Upper lobe of right lung (tissue), 1 donor: ENCODE data around the gene NLE1. TPM values are rescaled to one million over a fixed set of nuclear protein-coding genes. Genes with fewer than 3 reads are reported as not detected.

Experiments used
- ATAC-seq: fragments of 200-7000 bp; cut with Tn5 transposase; one replicate; pipeline ENCODE4 v1.9.1; 2020; ENCODE audit warnings: mild to moderate bottlenecking, moderate library complexity
- DNase-seq: peaks from one replicate; pipeline ENCODE4 v3.0.0-alpha.2; 2020
- H3K27ac ChIP-seq: fragments of 200-600 bp; one replicate; pipeline ENCODE4 v1.8.0; 2022
- H3K27me3 ChIP-seq: fragments of 200-600 bp; one replicate; pipeline ENCODE4 v1.8.0; 2022; ENCODE audit warnings: mild to moderate bottlenecking
- H3K36me3 ChIP-seq: fragments of 200-600 bp; one replicate; pipeline ENCODE4 v1.8.0; 2022
- H3K4me1 ChIP-seq: fragments of 200-600 bp; one replicate; pipeline ENCODE4 v1.8.0; 2022
- H3K4me3 ChIP-seq: fragments of 200-600 bp; one replicate; pipeline ENCODE4 v1.8.0; 2022; ENCODE audit warnings: mild to moderate bottlenecking
- H3K9me3 ChIP-seq: fragments of 200-600 bp; one replicate; pipeline ENCODE4 v1.8.0; 2022
- CTCF ChIP-seq: fragments of 200-600 bp; IDR thresholded peaks from one replicate; pipeline ENCODE4 v1.8.0; 2022; ENCODE audit warnings: antibody characterized with exemption
- intact Hi-C: fragments of 100-400 bp; cut with DNase I; formaldehyde crosslinking; loops from one replicate; pipeline ENCODE4 v1.11.0; 2022
- total RNA-seq: library from RNA; stranded (reverse); fragmentation: NEBNext Ultra II Directional; extraction: Animal tissue kit (Norgen Biotek cat#: 25700); gene quantifications from one replicate; pipeline ENCODE4 v1.2.1, GENCODE V29; 2021
- donor health status: DM: no; HTN: yes; CAD: no; lungs with severe emphysema.

The NLE1 gene
- total RNA-seq, 1 donor from 2014 or later, result 10.1 TPM

- Histone ChIP-seq H3K27ac (no peak overlapping the region), H3K4me1 (peaks cover 4% of the 10 kb centered on the region), H3K36me3 (no peaks in the 10 kb centered on the region), H3K4me3 (no peak overlapping the region), H3K9me3 (no peaks in the 10 kb centered on the region), H3K27me3 (no peaks in the 10 kb centered on the region)
- ATAC-seq (no peak), DNase-seq (no peak)
- TF ChIP-seq CTCF, result no peak
- intact Hi-C loops, result no loop called here
Measured at GRCh38 chr17:35086164-35086563, 55.9 kb downstream of the NLE1 start.

- H3K36me3 ChIP-seq, result no peaks in the 10 kb centered on the region
- H3K27ac ChIP-seq, result no peak overlapping the region
- ATAC-seq (no peak), DNase-seq (no peak)
- H3K4me3 ChIP-seq, result no peak overlapping the region
- no peaks in the 10 kb centered on the region for H3K27me3 ChIP-seq
- TF ChIP-seq CTCF, result no peak
- intact Hi-C loops, result no loop called here
- H3K9me3 ChIP-seq, result no peaks in the 10 kb centered on the region
- H3K4me1 ChIP-seq, result peaks cover 4% of the 10 kb centered on the region
Measured at GRCh38 chr17:35084987-35085386, 57.1 kb downstream of the NLE1 start.

GRCh38 chr17:35083071-35083470, 59.0 kb downstream of the NLE1 start:
- H3K4me1 ChIP-seq, result peaks cover 4% of the 10 kb centered on the region
- no peaks in the 10 kb centered on the region for H3K36me3 ChIP-seq
- intact Hi-C loops, result no loop called here
- no peak overlapping the region for H3K27ac ChIP-seq
- no peak for DNase-seq
- H3K9me3 ChIP-seq, result no peaks in the 10 kb centered on the region
- no peak for TF ChIP-seq CTCF
- ATAC-seq, result no peak
- no peak overlapping the region for H3K4me3 ChIP-seq
- H3K27me3 ChIP-seq, result no peaks in the 10 kb centered on the region

- Histone ChIP-seq H3K36me3 (no peaks in the 10 kb centered on the region), H3K27me3 (no peaks in the 10 kb centered on the region), H3K4me1 (peaks cover 3% of the 10 kb centered on the region), H3K9me3 (no peaks in the 10 kb centered on the region), H3K27ac (no peak overlapping the region), H3K4me3 (no peak overlapping the region)
- no peak for TF ChIP-seq CTCF
- no peak for ATAC-seq
- no peak for DNase-seq
- intact Hi-C loops, result no loop called here
Measured at GRCh38 chr17:35082073-35082657, 59.9 kb downstream of the NLE1 start.

- DNase-seq, result no peak
- H3K27ac ChIP-seq, result no peak overlapping the region
- no peaks in the 10 kb centered on the region for H3K9me3 ChIP-seq
- no peaks in the 10 kb centered on the region for H3K36me3 ChIP-seq
- intact Hi-C loops, result no loop called here
- H3K27me3 ChIP-seq, result no peaks in the 10 kb centered on the region
- no peak overlapping the region for H3K4me3 ChIP-seq
- ATAC-seq, result no peak
- H3K4me1 ChIP-seq, result no peaks in the 10 kb centered on the region
- TF ChIP-seq CTCF, result no peak
Measured at GRCh38 chr17:35081638-35082037, 60.5 kb downstream of the NLE1 start.

- Histone ChIP-seq H3K9me3 (no peaks in the 10 kb centered on the region), H3K27ac (no peak overlapping the region), H3K27me3 (no peaks in the 10 kb centered on the region), H3K36me3 (no peaks in the 10 kb centered on the region), H3K4me1 (no peaks in the 10 kb centered on the region), H3K4me3 (no peak overlapping the region)
- ATAC-seq (no peak), DNase-seq (no peak)
- TF ChIP-seq CTCF, result no peak
- intact Hi-C loops, result no loop called here
Measured at GRCh38 chr17:35080536-35080935, 61.6 kb downstream of the NLE1 start.
